ENCODE data around the gene NMS.

NMS gene

GRCh38 chr2:100484390-100484789 lies 14.1 kb downstream of the NMS start:
- TF ChIP-seq, protein P1, sequence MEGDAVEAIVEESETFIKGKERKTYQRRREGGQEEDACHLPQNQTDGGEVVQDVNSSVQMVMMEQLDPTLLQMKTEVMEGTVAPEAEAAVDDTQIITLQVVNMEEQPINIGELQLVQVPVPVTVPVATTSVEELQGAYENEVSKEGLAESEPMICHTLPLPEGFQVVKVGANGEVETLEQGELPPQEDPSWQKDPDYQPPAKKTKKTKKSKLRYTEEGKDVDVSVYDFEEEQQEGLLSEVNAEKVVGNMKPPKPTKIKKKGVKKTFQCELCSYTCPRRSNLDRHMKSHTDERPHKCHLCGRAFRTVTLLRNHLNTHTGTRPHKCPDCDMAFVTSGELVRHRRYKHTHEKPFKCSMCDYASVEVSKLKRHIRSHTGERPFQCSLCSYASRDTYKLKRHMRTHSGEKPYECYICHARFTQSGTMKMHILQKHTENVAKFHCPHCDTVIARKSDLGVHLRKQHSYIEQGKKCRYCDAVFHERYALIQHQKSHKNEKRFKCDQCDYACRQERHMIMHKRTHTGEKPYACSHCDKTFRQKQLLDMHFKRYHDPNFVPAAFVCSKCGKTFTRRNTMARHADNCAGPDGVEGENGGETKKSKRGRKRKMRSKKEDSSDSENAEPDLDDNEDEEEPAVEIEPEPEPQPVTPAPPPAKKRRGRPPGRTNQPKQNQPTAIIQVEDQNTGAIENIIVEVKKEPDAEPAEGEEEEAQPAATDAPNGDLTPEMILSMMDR (IDR thresholded peaks at IDR 0.05; ENCODE audit: low read depth, low read length): no peak
- DNase-seq (ENCODE audit: extremely low read depth, low read depth): no peak

- no peak for DNase-seq (ENCODE audit: extremely low read depth, low read depth)
- TF ChIP-seq, protein P1 (IDR thresholded peaks at IDR 0.05; ENCODE audit: low read depth, low read length): no peak
Observed at GRCh38 chr2:100485396-100485795, 15.1 kb downstream of the NMS start.

DNA sequence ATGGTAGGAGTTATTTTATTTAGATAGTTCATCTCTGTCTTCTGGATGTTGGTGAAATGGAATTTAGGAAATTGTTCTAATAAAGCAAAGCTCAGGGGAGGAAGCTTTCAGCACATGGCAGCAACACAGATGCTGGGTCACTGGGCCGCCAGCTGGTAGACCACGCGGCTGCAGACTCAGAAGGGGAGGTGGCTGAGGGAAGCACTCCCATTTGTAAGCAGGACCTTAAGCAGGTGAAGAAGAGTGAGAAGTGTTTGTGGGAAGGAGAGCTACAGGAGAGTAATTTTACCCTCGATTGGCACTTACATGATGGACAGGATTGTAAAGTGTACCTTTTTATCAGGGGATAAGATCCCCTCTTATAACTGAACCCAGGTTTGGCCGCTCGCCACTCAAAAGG lies 24.4 kb downstream of the NMS start:
- DNase-seq (ENCODE audit: extremely low read depth, low read depth): no peak
- TF ChIP-seq, protein P1 (IDR thresholded peaks at IDR 0.05; ENCODE audit: low read depth, low read length): no peak

GRCh38 chr2:100502782-100503181 lies 32.5 kb downstream of the NMS start:
- DNase-seq (ENCODE audit: extremely low read depth, low read depth): no peak
- TF ChIP-seq, protein P1 (IDR thresholded peaks at IDR 0.05; ENCODE audit: low read depth, low read length): no peak

- TF ChIP-seq, protein P1 (IDR thresholded peaks at IDR 0.05; ENCODE audit: low read depth, low read length): no peak
- DNase-seq (ENCODE audit: extremely low read depth, low read depth): no peak
Observed at GRCh38 chr2:100504542-100504941, 34.3 kb downstream of the NMS start.

GRCh38 chr2:100509066-100509465 lies 38.8 kb downstream of the NMS start:
- TF ChIP-seq, protein P1 (IDR thresholded peaks at IDR 0.05; ENCODE audit: low read depth, low read length): no peak

GRCh38 chr2:100513650-100514049 lies 43.4 kb downstream of the NMS start:
- TF ChIP-seq, protein P1 (IDR thresholded peaks at IDR 0.05; ENCODE audit: low read depth, low read length): no peak
- DNase-seq (ENCODE audit: extremely low read depth, low read depth): no peak

More at GRCh38 chr2:100509066-100509465, 38.8 kb downstream of the NMS start:
- no peak for DNase-seq (ENCODE audit: extremely low read depth, low read depth)
